ENCODE data around the gene GNAT3. TPM values are rescaled to one million over a fixed set of nuclear protein-coding genes. Genes with fewer than 3 reads are reported as not detected.

The GNAT3 gene
- total RNA-seq, 1 experiment from 2014 or later = not detected

GRCh38 chr7:80481196-80481884 is 30.5 kb downstream of the GNAT3 start:
- Histone ChIP-seq H3K27me3 (ENCODE audit: insufficient read depth, low read length) (no peaks in the 10 kb centered on the region), H3K9ac (ENCODE audit: low read length) (no peak overlapping the region), H3K4me2 (ENCODE audit: low read length) (peak overlapping the region; percentile 19; the same call in 1 of the 2 replicates), H3K27ac (ENCODE audit: low read depth, low read length) (no peak overlapping the region; the same call in 1 of the 2 replicates), H4K20me1 (ENCODE audit: insufficient read depth) (no peaks in the 10 kb centered on the region), H3K9me2 (ENCODE audit: insufficient read depth) (no peaks in the 10 kb centered on the region), H3K4me3 (replicated peaks in 1 of 2; ENCODE audit: low read depth in 1 of 2, low read length in 2 of 2) (no peak overlapping the region), H3K36me3 (ENCODE audit: control insufficient read depth in 1 of 2, insufficient read depth in 2 of 2, low read length in 2 of 2) (peaks cover 0 to 4% of the 10 kb centered on the region in 2 experiments; a peak in 1 of 4 replicates), H3K4me1 (ENCODE audit: control insufficient read depth in 1 of 2, insufficient read depth in 2 of 2, low read length in 2 of 2) (peaks cover 9 to 24% of the 10 kb centered on the region in 2 experiments), H3K9me3 (ENCODE audit: control insufficient read depth in 1 of 2, insufficient read depth in 1 of 2, low read depth in 1 of 2, low read length in 2 of 2) (peaks cover 0 to 4% of the 10 kb centered on the region in 2 experiments; a peak in 1 of 4 replicates), H2AFZ (ENCODE audit: low read depth, low read length, poor library complexity, severe bottlenecking) (peak overlapping the region; percentile 34), H3K79me2 (ENCODE audit: insufficient read depth, low read length) (no peaks in the 10 kb centered on the region)
- ChIA-PET CTCF (no interaction called here), RAD21 (ENCODE audit: low non-redundant PET in 1 of 2, low total read pairs in 2 of 2, uncharacterized antibody in 2 of 2, unreplicated experiment in 2 of 2) (no interaction called here), POLR2A (no interaction called here)
- BruUV-seq (replicated peaks) = no TSS peak
- intact Hi-C loops (cut with micrococcal nuclease) = no loop called here
- ATAC-seq = no peak
- TF ChIP-seq EZH2phosphoT487 (IDR thresholded peaks at IDR 0.05; ENCODE audit: borderline replicate concordance) (no peak), FOSL1 (IDR thresholded peaks at IDR 0.05; ENCODE audit: low read depth) (no peak), YY1 (IDR thresholded peaks at IDR 0.05; ENCODE audit: extremely low read depth, insufficient replicate concordance, low read depth, low read length) (no peak)
- DNase-seq (ENCODE audit: low read depth, low spot score) = no peak

- H3K4me1 ChIP-seq (ENCODE audit: control insufficient read depth in 1 of 2, insufficient read depth in 2 of 2, low read length in 2 of 2) = peaks cover 9 to 24% of the 10 kb centered on the region in 2 experiments
- H4K20me1 ChIP-seq (ENCODE audit: insufficient read depth) = no peaks in the 10 kb centered on the region
- no peaks in the 10 kb centered on the region for H3K27me3 ChIP-seq (ENCODE audit: insufficient read depth, low read length)
- intact Hi-C loops (cut with micrococcal nuclease) = no loop called here
- H3K79me2 ChIP-seq (ENCODE audit: insufficient read depth, low read length) = no peaks in the 10 kb centered on the region
- BruUV-seq (replicated peaks) = no TSS peak
- H3K36me3 ChIP-seq (ENCODE audit: control insufficient read depth in 1 of 2, insufficient read depth in 2 of 2, low read length in 2 of 2) = peaks cover 0 to 4% of the 10 kb centered on the region in 2 experiments; a peak in 1 of 4 replicates
- no peaks in the 10 kb centered on the region for H3K9me2 ChIP-seq (ENCODE audit: insufficient read depth)
- DNase-seq (ENCODE audit: low read depth, low spot score) = no peak
- no peak for ATAC-seq
- no peak for TF ChIP-seq YY1 (IDR thresholded peaks at IDR 0.05; ENCODE audit: extremely low read depth, insufficient replicate concordance, low read depth, low read length)
- TF ChIP-seq CTCF (IDR thresholded peaks at IDR 0.05 in 2 of 3, conservative IDR thresholded peaks at IDR 0.05 in 1 of 3; ENCODE audit: borderline replicate concordance in 1 of 3, insufficient read depth in 1 of 3, low read depth in 2 of 3, low read length in 2 of 3) = no peak
- no peak for TF ChIP-seq CEBPB (IDR thresholded peaks at IDR 0.05; ENCODE audit: low read depth)
- TF ChIP-seq ZNF274 (IDR thresholded peaks at IDR 0.05; ENCODE audit: low read depth, low read length) = no peak
- TF ChIP-seq POLR2A (IDR thresholded peaks at IDR 0.05; ENCODE audit: borderline replicate concordance, extremely low read depth, insufficient read depth, insufficient read length) = no peak
- no peak for TF ChIP-seq ELF1 (IDR thresholded peaks at IDR 0.05; ENCODE audit: borderline replicate concordance, low read depth)
- no peak for TF ChIP-seq POLR2AphosphoS5 (IDR thresholded peaks at IDR 0.05; ENCODE audit: low read depth, low read length)
- no peak for TF ChIP-seq CBX3 (IDR thresholded peaks at IDR 0.05; ENCODE audit: low read depth)
- no peak for TF ChIP-seq SP1 (IDR thresholded peaks at IDR 0.05; ENCODE audit: low read depth)
- TF ChIP-seq SIN3A (IDR thresholded peaks at IDR 0.05; ENCODE audit: low read depth) = no peak
- TF ChIP-seq RAD21 (IDR thresholded peaks at IDR 0.05; ENCODE audit: low read depth) = no peak
- TF ChIP-seq ATF3 (IDR thresholded peaks at IDR 0.05) = no peak
- no peak for TF ChIP-seq EZH2phosphoT487 (IDR thresholded peaks at IDR 0.05; ENCODE audit: borderline replicate concordance)
- TF ChIP-seq ZFX (IDR thresholded peaks at IDR 0.05) = no peak
- H3K27ac ChIP-seq (ENCODE audit: low read depth, low read length) = no peak overlapping the region
- RAD21 ChIA-PET (ENCODE audit: low non-redundant PET in 1 of 2, low total read pairs in 2 of 2, uncharacterized antibody in 2 of 2, unreplicated experiment in 2 of 2) = no interaction called here
- CTCF ChIA-PET = no interaction called here
- POLR2A ChIA-PET = no interaction called here
- no peak overlapping the region for H3K4me2 ChIP-seq (ENCODE audit: low read length)
- H3K9me3 ChIP-seq (ENCODE audit: control insufficient read depth in 1 of 2, insufficient read depth in 1 of 2, low read depth in 1 of 2, low read length in 2 of 2) = peaks cover 0 to 4% of the 10 kb centered on the region in 2 experiments; a peak in 1 of 4 replicates
- no peak overlapping the region for H2AFZ ChIP-seq (ENCODE audit: low read depth, low read length, poor library complexity, severe bottlenecking)
- no peak overlapping the region for H3K4me3 ChIP-seq (replicated peaks in 1 of 2; ENCODE audit: low read depth in 1 of 2, low read length in 2 of 2)
- H3K9ac ChIP-seq (ENCODE audit: low read length) = no peak overlapping the region
Measured at GRCh38 chr7:80480566-80480965, 31.3 kb downstream of the GNAT3 start.

All from HCT116 (cell line).